DMS 273 (cell line): ENCODE data around the gene FCSK.
"Not testable (repeated sequence)": the region's sequence is repeated elsewhere in the genome, so short reads cannot be mapped to it uniquely, and the experiment has no call there.

Experiments used
- DNase-seq: peaks from one replicate; lab custom pipeline; 2025; ENCODE audit not compliant: unreplicated experiment; lab: John Stamatoyannopoulos, UW

The FCSK gene

DNA sequence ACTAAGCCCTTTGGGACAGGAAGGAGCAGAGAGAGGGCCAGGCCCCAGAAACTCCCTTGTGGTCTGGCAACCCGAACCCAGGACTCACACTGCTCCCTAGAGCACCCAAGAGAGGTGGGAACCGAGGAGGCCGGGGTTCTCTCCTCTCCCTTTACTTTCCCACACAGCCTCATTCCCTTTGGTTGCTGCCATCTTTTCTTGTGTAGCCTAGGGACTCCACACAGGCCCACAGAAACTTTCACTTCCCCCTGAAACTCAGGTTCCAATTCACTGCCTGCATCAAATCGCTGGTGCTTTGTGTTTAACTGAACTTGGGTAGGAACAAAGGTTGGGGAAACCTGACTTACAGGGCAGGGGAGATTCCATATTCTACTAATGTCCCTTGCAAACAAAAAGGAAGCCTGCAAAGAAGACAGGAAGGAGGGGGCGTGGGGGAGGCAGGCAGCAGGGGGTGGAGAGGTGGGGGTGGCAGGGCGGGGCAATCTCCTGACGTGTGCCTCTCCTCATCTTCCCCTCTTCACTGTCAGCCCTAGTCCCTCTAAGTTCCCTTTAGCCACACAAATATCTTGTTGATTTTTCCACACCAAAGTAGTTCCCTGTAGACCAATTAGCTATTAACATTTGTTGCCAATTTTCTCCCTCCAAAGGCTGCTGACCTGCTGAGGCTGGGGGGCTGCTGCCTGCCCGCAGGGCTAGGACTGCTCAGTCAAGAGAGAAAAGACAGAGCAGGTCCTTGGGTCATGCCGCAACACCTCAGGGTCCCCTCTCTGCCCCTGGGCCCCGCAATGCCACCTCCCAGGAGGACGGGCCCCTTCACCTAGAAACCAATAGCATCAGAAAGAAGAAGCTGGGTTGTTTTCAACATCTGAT, 23.5 kb upstream of the FCSK start:
- DNase-seq, result peak; percentile 38

DNA sequence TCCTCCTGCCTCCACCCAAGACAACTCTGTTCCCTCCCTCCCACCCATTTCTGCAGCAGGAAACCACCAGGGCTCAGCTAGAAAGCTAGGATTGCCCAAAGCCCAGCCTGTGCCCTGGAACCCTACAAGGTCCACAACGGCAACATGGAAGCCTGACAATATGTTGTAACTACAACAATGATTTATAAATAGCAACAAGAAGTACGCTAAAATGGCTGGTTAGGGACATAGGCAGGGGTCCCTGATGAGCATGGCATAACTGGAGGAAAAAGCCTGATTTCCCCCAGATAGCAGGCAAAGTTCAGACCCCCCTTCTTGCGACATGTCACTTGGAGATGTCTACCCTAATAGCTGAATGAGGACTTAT, 22.1 kb upstream of the FCSK start:
- no peak for DNase-seq

DNA sequence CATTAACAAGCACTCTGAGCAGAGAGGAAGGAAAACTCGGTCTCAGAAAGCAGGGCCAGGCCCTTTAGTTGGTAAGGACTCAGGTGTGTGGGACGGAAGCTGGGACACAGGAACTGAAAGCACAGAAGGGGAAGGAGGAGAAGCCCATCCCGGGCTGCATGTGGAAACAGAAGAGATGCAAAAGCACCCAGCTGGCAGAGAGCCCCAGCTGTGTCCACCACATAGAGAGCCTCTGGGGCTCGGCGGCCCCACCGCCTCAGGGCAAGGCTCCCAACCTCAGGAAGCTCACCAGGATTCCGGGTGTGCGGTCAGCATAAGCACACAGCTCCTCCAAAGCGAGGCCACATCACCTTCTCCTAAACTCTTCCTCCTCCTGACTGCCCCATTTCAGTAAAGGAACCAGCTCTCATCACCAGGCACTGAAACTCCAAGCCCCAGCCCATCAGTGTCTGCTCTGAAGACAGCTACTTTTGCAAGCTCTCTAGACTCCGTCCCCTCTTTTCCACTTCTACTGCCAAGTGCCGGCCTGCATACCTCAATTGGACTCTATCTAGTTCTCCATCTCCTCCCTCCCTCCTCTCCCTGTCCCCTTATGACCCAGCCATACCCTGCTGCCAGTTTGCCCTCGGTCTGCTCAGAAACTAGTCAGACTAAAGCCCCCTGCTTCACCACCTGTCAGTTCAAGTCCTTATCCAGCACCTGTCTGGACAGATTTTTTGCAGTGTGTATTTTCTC, 21.5 kb upstream of the FCSK start:
- peak; percentile 77 for DNase-seq

DNA sequence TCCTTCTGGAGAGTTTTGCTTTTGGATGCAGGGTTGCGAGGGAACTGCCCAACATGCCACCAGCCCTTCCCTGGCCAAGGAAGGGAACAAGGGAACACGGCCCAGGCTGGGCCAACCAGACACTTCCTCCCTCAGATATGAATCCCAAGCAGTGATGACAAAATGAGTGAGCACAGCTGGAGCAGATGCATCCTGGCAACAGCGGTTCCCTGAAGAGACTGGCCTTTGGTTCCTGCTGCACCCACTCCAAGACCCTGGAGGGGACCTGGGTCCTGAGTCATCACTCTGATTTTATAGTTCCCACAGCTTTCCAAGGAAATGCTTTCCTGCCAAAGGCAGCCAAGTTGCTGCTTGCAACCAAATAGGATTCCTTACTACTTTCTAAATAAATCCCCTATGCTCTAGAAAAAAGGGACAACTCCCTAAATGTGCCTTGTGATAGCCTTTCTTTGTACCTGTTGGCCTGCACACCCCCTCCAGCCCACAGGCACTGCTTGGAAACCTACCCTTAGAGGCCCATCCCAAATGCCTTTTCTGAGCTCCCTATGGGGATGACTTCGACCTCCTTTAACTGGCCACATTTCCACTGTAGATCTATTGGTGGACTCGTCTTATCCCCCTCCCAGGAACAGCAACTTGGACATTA, 20.8 kb upstream of the FCSK start:
- no peak for DNase-seq

DNA sequence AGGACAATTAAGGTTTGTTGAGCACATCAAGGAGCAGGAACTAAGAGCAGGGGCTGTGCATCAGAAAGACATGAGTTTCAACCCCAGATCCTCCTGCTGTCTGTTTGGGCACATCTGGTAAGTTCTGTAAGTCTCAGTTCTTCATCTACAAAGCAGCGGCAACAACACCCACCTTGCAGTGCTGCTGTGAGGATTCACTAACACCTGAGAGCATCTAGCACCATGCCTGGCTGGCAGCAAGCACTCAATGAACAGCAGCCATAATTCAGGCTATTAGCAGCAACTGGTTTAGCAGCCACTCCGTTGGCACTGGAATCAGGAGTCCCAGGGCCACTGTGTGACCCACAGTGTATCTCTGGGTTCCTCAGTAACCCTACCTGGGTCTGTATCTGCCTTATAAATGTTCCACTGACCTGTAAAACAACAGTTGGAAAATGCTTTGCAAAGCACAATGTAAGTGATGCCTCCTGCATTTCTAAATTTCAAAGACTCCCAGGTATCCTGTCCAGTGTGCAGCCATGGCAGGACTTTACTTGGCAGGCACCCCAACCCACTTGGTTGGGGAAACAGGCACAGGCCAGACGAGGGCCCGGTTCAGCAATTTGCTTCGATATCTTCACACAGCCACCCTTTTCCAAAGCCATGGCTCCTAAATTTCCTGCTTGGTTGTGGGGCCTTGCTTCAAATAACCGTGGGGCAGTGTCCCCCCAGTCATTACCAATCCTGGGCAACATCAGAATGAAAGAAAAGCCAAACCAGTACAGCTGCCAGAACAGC, 19.7 kb upstream of the FCSK start:
- no peak for DNase-seq

DNA sequence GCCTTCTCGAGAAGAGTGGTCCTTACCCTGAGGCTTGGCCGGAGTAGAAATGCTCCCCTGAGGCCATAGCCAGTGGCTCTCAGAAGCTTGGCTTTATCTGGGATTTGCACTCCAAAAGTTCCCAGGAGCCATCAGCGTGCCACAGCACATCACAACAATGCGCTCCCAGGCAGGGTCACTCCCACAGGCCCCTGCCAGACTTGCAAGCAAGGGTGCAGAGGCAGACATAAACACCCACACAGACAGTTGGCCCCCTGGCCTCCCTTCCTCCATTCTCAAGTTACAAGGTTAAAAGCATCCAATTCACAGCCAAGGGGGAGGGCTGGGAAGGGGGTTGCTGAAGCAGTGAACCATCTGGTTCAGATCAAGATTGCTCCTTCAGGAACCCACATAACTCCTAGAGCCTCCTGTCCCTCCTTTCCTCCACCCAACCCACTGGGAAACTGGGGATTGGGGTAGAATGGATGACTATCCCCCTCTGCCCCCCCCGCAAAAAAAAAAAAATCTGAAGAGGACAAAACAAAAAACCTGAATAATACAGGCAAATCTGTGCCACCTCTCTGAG, 17.3 kb upstream of the FCSK start:
- DNase-seq, result peak; percentile 97

DNA sequence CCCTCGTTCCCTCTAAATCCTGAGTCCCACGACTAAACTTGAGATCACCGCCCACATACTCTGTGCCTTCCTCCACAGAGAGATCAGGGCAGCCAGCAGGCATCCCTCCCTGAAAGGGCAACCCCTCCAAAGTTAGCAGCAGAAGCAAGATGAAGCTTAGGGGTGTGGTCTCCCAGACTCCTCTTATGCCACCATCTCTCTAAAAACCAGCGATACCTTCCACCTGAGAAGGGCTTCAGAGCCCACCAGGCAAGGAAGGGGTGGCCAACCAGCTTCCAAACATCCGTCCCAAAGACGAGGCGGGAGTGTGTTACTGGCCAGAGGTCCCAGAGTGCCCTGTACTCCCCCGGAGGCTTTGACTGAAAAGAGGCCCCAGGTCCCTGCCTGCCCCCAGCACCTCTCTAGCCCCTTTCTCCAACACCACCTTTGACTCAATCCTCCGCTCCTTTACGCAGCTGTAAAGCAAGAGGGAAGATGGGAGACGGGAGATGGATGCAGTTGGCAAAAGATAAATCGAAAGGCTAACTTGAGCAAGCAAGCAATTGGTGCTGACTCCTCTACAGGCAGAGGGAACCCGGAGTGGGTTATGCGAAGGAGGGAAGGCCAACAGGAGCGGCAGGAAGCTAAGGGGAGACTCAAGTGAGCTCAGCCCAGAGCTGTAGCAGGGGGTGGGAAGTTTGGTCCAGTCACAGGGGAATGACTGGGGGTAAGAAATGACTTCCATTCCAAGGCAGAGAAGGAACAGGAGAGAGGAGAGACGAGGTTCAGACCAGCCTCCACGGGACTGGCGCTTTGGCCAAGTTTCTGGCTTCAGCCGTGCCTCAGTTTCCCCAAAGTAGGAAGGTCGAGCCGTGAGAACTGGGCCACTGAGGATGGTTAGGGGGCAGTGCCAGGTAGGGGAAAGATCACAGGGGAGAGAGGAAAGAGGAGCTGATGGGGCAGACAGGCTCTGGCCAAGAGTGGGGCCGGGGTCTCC, 16.5 kb upstream of the FCSK start:
- peak; percentile 87 for DNase-seq

DNA sequence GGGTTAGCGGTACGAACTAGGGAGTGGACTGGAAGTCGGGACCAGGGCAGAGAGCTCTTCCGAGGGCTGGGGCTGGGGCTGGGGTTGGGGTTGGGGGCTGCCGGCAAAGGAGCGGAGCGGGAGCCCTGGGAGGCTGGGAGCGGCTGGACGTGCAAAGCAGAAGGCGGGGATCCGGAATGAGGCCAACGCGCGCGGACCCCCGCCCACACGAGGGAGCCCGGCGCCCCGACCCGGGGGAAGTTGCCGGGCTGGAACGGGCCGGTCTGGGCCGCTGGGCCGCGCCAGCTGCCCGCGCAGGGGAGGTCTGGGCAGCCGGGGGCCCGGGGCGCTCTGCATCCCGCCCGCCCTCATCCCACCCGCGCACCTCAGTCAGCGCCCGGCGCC, 15.8 kb upstream of the FCSK start:
- peak; percentile 82 for DNase-seq

DNA sequence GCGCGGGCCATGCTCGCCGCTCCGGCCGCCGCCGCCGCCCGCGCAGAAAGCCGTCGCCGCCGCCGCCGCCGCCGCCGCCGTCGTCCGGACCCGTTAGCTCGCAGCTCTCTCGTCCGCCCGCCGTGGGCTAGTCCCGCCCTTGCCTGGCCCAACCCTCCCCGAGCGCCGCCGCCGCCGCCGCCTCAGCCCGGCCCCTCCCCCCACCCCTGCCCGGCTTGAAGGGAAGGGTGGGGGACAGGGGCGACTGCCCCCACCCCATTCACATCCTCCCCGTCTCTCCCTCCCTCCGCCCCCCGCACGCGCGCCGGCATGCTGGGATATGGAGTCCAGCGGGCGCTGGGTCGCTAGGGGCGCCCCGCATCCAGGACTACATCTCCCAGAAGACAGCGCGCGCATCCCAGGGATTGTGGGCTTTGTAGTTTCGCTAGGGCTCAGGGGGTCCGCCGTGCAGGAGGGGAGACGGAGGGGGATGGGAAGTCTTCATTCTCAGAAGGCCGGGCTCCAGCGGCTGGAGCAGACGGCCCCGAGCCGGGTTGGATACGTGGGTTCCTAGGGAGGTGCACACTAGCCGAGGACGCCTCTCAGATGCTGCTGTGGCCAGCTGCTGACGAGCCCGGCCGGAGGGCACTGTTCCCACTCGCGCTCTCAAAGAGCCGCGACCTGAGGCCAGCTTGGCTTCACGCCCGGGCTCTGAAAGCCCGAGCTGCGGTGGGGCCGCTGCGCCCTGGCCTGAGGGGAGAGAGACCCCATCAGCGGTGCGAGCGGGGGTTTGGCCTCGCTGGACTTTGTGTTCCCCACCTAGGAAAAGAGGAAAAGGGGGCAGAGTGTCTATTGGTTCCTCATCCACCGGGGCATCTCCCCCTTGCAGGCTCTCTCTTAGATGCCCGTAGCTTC, 15.2 kb upstream of the FCSK start, which contains the start of gene ST3GAL2:
TSS of gene ST3GAL2 (minus strand) at position 132 of the 894 bp plus-strand sequence. CDS start 40,570 bp downstream, outside the sequence.
- DNase-seq, result peak; percentile 98

DNA sequence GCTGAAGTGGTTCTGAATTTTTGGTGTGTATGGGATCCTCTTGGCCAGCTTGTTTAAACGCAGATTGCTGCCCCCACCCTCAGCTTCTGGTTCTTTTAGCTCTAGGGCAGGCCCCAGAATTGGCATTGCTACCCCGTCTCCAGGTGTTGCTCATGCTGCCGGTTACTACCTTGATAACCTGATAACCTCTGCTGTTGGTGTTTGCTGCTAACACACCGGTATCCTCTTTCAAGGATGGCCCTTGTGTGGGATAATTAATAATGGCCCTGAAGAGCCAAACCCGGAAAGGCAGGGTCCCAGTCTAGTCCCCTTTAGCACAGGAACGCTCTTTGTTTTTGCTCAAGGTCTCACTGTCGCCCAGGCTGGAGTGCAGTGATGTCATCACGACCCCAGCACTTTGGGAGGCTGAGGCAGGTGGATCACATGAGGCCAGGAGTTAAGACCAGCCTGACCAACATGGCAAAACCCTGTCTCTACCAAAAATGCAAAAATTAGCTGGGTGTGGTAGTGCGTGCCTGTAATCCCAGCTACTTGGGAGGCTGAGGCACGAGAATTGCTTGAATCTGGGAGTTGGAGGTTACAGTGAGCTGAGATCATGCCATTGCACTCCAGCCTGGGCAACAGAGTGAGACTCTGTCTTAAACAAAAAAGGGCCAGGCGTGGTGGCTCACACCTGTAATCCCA, 14.2 kb upstream of the FCSK start:
- no peak for DNase-seq

DNA sequence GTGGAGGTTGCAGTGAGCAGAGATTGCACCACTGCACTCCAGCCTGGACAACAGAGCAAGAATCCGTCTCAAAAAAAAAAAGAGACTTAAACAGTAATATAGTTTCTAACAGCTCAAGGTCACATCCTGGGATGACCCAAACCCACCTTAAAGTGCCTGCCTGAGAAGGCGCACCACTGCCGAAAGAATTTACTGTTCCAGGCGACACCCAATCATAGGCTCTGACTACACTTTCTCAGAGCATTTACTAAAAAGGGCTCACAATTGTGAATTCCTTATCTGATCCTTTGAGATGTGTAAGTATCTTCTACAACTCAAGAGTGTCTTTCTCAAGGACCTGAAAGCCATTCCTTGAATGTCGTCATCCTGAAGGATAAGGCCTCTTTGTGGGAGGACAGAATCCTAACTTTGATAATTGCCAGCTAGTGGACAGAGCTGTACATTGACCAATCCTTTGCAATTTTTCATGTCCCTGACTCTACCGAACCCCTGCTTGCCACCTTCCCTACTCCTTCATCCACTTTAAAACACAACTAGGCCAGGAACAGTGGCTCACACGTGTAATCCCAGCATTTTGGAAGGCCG, 12.9 kb upstream of the FCSK start:
- DNase-seq, result no peak

DNA sequence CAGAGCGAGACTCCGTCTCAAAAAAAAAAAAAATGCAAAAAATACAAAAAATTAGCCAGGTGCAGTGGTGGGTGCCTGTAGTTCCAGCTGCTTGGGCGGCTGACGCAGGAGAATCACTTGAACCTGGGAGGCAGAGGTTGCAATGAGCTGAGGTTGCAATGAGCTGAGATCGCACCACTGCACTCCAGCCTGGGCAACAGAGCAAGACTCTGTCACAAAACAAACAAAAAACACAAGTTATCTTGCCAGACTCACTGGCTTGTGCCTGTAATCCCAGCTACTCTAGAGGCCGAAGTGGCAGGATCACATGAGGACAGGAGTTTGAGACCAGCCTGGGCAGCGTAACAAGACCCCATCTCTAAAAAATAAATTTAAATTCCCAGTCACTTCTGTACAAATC, 12.1 kb upstream of the FCSK start:
- no peak for DNase-seq

DNA sequence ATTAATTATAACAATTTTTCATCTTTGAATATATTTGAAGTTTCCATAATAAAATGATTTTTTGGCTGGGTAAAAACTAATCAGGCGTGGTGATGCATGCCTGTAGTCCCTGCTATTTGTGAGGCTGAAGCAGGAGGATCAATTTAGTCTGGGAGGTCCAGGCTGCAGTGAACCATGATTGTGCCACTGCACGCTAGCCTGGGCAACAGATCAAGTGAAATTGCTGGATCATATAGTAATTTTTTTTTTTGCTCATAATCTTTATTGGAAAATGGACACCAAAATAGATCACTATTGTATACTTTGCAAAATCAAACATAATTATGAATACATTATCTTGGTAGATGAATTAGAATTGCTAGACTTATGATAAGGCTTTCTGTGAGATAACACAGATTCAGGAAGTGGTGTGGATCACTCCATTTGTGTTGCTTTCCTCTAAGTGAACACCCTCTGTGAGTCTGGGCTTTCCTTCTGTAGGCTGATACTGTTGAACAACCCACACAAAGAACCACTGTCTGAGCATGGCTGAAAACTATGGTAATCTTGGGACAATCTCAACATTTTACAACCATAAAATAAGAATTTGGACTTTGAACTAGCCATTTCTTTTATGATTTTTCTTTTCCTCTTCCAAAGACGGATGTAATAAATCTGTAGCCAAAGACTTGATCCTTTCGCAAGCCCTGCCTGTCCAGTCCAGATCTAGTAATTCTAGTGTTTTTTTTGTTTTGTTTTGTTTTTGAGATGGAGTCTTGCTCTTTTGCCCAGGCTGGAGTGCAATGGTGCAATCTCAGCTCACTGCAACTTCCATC, 9.9 kb upstream of the FCSK start:
- no peak for DNase-seq

DNA sequence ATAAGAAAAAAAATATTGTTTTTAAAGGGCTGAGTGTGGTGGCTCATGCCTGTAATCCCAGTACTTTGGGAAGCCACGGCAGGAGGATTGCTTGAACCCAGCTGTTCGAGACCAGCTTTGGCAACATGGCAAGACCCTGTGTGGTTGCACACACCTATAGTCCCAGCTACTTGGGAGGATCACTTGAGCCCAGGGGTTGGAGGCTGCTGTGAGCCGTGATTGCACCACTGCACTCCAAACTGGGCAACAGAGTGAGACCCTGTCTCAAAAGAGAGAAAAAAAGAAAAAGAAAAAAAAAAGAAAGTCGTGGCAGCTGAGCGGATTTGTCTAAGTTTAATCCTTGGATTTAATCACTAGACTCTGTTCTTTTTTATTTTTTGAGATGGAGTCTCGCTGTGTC, 6.3 kb upstream of the FCSK start:
- DNase-seq, result no peak

DNA sequence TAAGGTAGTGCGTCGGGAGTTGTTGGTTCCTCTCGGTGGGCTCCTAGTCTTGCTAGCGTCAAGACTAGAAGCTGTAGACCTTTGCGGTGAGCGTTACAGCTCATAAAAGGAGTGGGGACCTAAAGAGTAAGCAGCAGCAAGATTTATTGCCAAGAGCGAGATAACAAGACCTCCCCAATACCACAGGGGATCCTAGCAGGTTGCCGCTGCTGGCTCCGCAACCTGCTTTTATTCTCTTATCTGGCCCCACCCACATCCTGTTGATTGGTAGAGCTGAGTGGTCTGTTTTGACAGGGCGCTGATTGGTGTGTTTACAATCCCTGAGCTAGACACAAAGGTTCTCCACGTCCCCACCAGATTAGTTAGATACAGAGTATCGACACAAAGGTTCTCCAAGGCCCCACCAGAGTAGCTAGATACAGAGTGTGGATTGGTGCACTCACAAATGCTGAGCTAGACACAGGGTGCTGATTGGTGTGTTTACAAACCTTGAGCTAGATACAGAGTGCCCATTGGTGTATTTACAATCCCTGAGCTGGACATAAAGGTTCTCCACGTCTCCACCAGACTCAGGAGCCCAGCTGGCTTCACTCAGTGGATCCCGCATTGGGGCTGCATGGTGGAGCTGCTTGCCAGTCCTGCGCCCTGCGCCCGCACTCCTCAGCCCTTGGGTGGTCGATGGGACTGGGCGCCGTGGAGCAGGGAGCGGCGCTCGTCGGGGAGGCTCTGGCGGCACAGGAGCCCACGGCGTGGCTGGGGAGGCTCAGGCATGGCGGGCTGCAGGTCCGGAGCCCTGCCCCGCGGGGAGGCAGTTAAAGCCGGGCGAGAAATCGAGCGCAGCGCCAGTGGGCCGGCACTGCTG, 4.0 kb upstream of the FCSK start:
- DNase-seq, result not testable (repeated sequence)

DNA sequence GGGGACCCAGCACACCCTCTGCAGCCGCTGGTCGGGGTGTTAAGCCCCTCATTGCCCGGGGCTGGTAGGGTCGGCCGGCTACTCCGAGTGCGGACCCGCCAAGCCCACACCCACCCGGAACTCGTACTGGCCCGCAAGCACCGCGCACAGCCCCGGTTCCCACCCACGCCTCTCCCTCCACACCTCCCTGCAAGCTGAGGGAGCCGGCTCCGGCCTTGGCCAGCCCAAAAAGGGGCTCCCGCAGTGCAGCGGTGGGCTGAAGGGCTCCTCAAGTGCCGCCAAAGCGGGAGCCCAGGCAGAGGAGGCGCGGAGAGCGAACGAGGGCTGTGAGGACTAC, 3.4 kb upstream of the FCSK start:
- not testable (repeated sequence) for DNase-seq
